Measurements from ENCODE around the gene AVEN. TPM values are rescaled to one million over a fixed set of nuclear protein-coding genes. Genes with fewer than 3 reads are reported as not detected.

The AVEN gene
- polyA plus RNA-seq, 6 donors from 2014 or later: 4.4 to 10.0 (median 6.8) TPM

DNA sequence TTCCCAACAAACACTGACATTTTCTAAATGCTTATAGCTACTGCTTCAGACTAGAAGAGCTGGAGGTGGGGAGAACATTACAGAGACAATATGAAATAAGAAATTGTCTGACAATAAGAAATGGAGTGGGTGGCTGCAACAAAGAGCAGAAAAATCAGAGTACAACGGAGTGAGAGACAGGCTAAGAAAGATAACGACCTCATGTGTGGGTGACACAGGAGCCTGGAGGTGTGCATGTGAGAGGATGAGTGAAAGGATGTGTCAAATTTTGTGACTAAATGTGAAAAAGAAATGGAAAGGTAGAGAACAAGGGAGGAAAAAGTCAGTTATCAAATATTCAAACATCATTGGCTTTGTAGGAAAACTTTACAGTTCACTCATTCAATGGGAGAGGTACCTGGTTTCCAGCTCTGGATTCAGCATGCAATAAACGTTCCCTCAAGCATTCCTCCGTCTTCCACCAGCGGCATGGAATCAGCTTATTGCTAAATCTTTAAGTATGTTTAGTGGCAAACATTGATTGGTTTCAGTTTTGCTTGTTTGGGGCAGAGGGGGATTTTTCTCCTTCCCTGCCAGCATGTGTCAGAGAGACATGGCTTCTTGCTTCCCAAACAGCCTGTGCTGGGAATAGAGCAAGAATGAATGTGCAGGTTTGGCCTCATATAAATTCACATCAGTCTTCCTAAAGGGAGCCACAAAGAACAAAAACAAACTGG, 174.5 kb downstream of the AVEN start:
- Mint-ChIP-seq H3K27me3 (no peaks in the 10 kb centered on the region), H3K4me1 (no peaks in the 10 kb centered on the region), H3K27ac (no peak overlapping the region), H3K9me3 (peaks cover 0 to 1% (median 0%) of the 10 kb centered on the region in 7 donors), H3K36me3 (peaks cover 24 to 35% of the 10 kb centered on the region in 2 donors), H3K4me3 (no peak overlapping the region)
- DNase-seq (no peak), ATAC-seq (ENCODE audit: low read depth in 2 of 2) (no peak)

GRCh38 chr15:33860754-33861153, 178.2 kb downstream of the AVEN start:
- Mint-ChIP-seq H3K4me3 (no peak overlapping the region), H3K27ac (no peak overlapping the region), H3K9me3 (peaks cover 0 to 1% (median 0%) of the 10 kb centered on the region in 7 donors), H3K4me1 (no peaks in the 10 kb centered on the region), H3K27me3 (no peaks in the 10 kb centered on the region), H3K36me3 (peaks cover 15 to 23% of the 10 kb centered on the region in 2 donors)
- ATAC-seq (ENCODE audit: low read depth in 2 of 2): no peak
- no peak for DNase-seq

DNA sequence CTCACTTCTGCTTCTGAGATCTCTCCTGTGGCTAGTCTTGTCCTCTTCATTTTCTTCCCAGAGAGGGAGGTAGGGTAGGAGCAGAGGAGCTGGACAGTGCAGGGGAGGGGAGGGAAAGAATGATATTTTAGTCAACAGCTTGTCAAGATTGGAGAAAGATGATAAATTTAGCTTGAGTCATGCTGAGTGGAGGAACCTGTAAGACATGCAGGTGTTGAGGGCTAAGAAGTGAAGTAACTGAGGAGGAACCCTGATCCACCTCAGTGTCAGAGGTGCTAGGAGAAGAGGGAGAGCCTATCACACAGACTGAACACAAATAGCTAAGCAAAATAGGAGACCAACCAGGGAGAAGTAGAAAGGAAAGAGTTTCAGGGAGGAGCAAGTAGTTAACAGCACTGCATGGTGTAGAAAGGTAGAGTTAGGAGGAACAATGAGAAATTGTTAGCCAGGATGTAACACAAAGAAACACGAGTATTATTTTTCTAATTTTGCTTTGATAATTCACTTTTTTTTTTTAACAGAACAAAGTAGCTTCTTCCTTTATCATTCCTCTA, 178.9 kb downstream of the AVEN start:
- Mint-ChIP-seq H3K36me3 (peaks cover 15 to 19% of the 10 kb centered on the region in 2 donors), H3K27ac (peak overlapping the region in 2 of 6 donors; percentile 1 to 39)

GRCh38 chr15:33858836-33859235, 180.2 kb downstream of the AVEN start:
- no peak overlapping the region for H3K27ac Mint-ChIP-seq
- H3K4me1 Mint-ChIP-seq: no peaks in the 10 kb centered on the region

More for the DNA sequence above, 178.9 kb downstream of the AVEN start:
- H3K27me3 Mint-ChIP-seq: no peaks in the 10 kb centered on the region
- H3K4me1 Mint-ChIP-seq: no peaks in the 10 kb centered on the region
- DNase-seq (no peak), ATAC-seq (ENCODE audit: low read depth in 2 of 2) (no peak)
- H3K4me3 Mint-ChIP-seq: no peak overlapping the region
- H3K9me3 Mint-ChIP-seq: peaks cover 0 to 1% (median 0%) of the 10 kb centered on the region in 7 donors

GRCh38 chr15:33857726-33858125, 181.3 kb downstream of the AVEN start:
- Mint-ChIP-seq H3K36me3 (peaks cover 0 to 7% of the 10 kb centered on the region in 2 donors), H3K9me3 (no peaks in the 10 kb centered on the region), H3K4me1 (no peaks in the 10 kb centered on the region), H3K4me3 (no peak overlapping the region), H3K27me3 (no peaks in the 10 kb centered on the region), H3K27ac (no peak overlapping the region)
- ATAC-seq (ENCODE audit: low read depth in 2 of 2) (no peak), DNase-seq (no peak)

More at GRCh38 chr15:33858836-33859235, 180.2 kb downstream of the AVEN start:
- Mint-ChIP-seq H3K4me3 (no peak overlapping the region), H3K9me3 (no peaks in the 10 kb centered on the region), H3K36me3 (peaks cover 6 to 7% of the 10 kb centered on the region in 2 donors), H3K27me3 (no peaks in the 10 kb centered on the region)
- DNase-seq: no peak
- no peak for ATAC-seq (ENCODE audit: low read depth in 2 of 2)

DNA sequence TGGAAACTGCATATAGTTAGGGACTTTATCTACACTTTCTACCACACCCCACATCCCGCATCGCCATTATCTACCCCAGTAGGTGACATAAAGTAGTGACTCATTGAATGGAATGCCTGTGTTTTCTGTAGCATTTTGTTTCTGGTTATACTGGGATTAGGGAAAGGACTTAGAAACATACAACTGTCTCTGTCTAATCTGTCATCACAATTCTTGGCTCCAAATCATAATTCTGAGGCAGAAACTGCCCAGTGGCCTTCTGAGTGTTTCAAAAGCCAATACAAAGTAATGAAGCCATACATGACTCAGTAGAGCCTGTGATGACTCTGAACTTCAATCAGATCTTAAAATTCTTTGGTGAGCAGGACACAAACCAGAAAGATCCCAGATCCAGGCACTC, 186.4 kb downstream of the AVEN start:
- ATAC-seq (ENCODE audit: low read depth in 2 of 2): no peak
- H3K36me3 Mint-ChIP-seq: no peaks in the 10 kb centered on the region
- no peak overlapping the region for H3K27ac Mint-ChIP-seq
- DNase-seq: no peak
- H3K4me1 Mint-ChIP-seq: no peaks in the 10 kb centered on the region
- H3K9me3 Mint-ChIP-seq: no peaks in the 10 kb centered on the region
- no peak overlapping the region for H3K4me3 Mint-ChIP-seq
- H3K27me3 Mint-ChIP-seq: no peaks in the 10 kb centered on the region

DNA sequence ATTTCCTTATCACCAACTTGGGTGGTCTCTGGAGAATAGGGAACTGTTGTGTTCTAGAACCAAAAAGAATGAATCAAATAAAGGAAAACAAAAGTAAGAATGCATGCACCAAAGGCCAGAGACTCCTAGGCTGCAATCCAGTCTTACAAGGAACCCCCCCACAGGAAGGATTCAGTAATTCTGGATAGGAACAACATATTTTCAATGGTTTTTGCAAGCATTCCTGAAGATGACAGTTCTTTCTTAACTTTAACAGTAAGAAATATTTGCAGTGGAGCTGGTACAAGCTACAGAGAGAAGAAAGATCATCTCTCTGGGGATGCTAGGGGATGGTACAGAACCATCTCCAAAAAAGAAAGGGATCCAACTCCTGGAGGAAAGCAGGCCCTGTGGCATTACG, 186.9 kb downstream of the AVEN start:
- DNase-seq (no peak), ATAC-seq (ENCODE audit: low read depth in 2 of 2) (no peak)
- H3K9me3 Mint-ChIP-seq: no peaks in the 10 kb centered on the region
- H3K36me3 Mint-ChIP-seq: no peaks in the 10 kb centered on the region
- H3K27ac Mint-ChIP-seq: no peak overlapping the region
- no peaks in the 10 kb centered on the region for H3K27me3 Mint-ChIP-seq
- H3K4me3 Mint-ChIP-seq: no peak overlapping the region
- H3K4me1 Mint-ChIP-seq: no peaks in the 10 kb centered on the region

- Mint-ChIP-seq H3K9me3 (no peaks in the 10 kb centered on the region), H3K36me3 (no peaks in the 10 kb centered on the region)
- ATAC-seq (ENCODE audit: low read depth in 2 of 2): no peak
Observed at GRCh38 chr15:33851079-33851478, 187.9 kb downstream of the AVEN start.

DNA sequence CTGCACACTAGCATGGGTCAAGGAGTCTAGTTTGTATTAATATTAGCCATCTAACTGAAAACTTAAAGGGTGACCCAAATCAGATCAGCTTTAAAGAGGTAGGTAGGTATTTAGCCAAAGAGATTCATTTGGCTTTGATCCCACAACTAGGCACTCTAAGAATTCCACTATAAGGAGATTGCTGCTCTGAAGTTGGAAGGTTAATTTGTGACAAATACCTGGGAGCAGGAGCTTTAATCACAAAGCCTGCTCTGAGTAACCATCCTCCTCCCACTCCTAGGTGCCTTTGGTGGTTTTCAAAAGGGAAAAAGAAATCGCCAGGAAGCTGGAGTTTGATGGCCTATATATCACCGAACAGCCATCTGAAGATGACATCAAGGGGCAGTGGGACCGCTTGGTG, 191.0 kb downstream of the AVEN start:
- H3K4me3 Mint-ChIP-seq: no peak overlapping the region
- no peak for DNase-seq

More at GRCh38 chr15:33851079-33851478, 187.9 kb downstream of the AVEN start:
- Mint-ChIP-seq H3K4me1 (no peaks in the 10 kb centered on the region), H3K27me3 (no peaks in the 10 kb centered on the region), H3K27ac (no peak overlapping the region), H3K4me3 (no peak overlapping the region)
- no peak for DNase-seq

DNA sequence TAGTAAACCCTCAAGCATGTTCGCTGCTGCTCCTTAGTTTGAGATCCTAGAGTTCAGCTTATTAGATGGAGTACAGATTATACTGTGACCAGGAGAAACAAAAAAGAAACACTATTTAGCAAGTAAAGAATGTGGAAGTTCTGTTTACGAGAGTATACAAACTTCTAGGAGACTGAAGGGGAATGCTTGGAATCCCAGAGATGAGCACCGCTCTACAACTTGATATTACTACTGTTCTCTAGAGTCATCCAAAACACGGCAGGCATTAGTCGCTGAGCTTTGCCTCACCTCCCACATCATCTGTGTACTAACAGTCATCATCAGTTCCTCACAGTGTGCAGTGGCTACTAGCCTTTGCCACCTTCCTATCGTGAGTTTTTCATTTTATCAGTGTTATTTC, 192.1 kb downstream of the AVEN start:
- DNase-seq (no peak), ATAC-seq (ENCODE audit: low read depth in 2 of 2) (no peak)
- H3K4me1 Mint-ChIP-seq: no peaks in the 10 kb centered on the region
- H3K27ac Mint-ChIP-seq: no peak overlapping the region
- H3K36me3 Mint-ChIP-seq: no peaks in the 10 kb centered on the region
- no peak overlapping the region for H3K4me3 Mint-ChIP-seq
- no peaks in the 10 kb centered on the region for H3K9me3 Mint-ChIP-seq
- H3K27me3 Mint-ChIP-seq: peaks cover 0 to 7% (median 6%) of the 10 kb centered on the region in 3 donors

More for the DNA sequence above, 191.0 kb downstream of the AVEN start:
- no peaks in the 10 kb centered on the region for H3K4me1 Mint-ChIP-seq
- H3K27ac Mint-ChIP-seq: peak overlapping the region in 1 of 6 donors; percentile 65
- H3K9me3 Mint-ChIP-seq: no peaks in the 10 kb centered on the region
- H3K27me3 Mint-ChIP-seq: no peaks in the 10 kb centered on the region
- no peaks in the 10 kb centered on the region for H3K36me3 Mint-ChIP-seq
- ATAC-seq (ENCODE audit: low read depth in 2 of 2): no peak

- ATAC-seq (ENCODE audit: low read depth in 2 of 2): no peak
- no peak for DNase-seq
- H3K27ac Mint-ChIP-seq: peak overlapping the region in 1 of 6 donors; percentile 1
- no peaks in the 10 kb centered on the region for H3K9me3 Mint-ChIP-seq
- H3K27me3 Mint-ChIP-seq: peaks cover 0 to 10% (median 7%) of the 10 kb centered on the region in 3 donors
- no peaks in the 10 kb centered on the region for H3K4me1 Mint-ChIP-seq
- H3K36me3 Mint-ChIP-seq: no peaks in the 10 kb centered on the region
- no peak overlapping the region for H3K4me3 Mint-ChIP-seq
Observed at GRCh38 chr15:33846142-33846541, 192.9 kb downstream of the AVEN start.

- no peak overlapping the region for H3K4me3 Mint-ChIP-seq
- H3K36me3 Mint-ChIP-seq: no peaks in the 10 kb centered on the region
- H3K4me1 Mint-ChIP-seq: no peaks in the 10 kb centered on the region
- no peak for DNase-seq
- ATAC-seq (ENCODE audit: low read depth in 2 of 2): no peak
- no peak overlapping the region for H3K27ac Mint-ChIP-seq
- peaks cover 0 to 18% (median 11%) of the 10 kb centered on the region in 3 donors for H3K27me3 Mint-ChIP-seq
- H3K9me3 Mint-ChIP-seq: no peaks in the 10 kb centered on the region
Observed at GRCh38 chr15:33844597-33844996, 194.4 kb downstream of the AVEN start.

DNA sequence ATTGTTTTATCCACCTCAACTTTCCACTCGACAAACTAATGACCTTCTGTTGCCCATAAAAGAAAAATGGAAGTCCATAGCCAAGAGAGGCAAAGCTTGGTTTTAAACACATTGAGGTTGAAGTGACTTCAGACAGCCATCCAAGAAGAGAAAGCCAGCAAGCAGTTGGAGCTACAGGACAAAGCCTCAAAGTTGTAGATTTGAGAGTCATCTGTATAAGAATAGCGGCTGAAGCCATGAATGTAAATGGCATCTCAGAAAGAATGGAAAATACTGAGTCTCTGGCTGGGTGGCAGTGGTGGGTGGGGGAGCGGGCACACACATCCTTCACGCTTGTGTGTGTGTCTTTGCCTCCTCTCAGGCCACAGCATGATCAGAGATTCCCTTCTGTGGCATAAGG, 194.8 kb downstream of the AVEN start:
- Mint-ChIP-seq H3K9me3 (no peaks in the 10 kb centered on the region), H3K36me3 (no peaks in the 10 kb centered on the region), H3K27me3 (peaks cover 0 to 22% (median 11%) of the 10 kb centered on the region in 3 donors), H3K4me1 (no peaks in the 10 kb centered on the region), H3K4me3 (no peak overlapping the region), H3K27ac (no peak overlapping the region)
- no peak for DNase-seq
- no peak for ATAC-seq (ENCODE audit: low read depth in 2 of 2)

- Mint-ChIP-seq H3K4me1 (no peaks in the 10 kb centered on the region), H3K27ac (no peak overlapping the region), H3K27me3 (peaks cover 0 to 22% (median 11%) of the 10 kb centered on the region in 3 donors), H3K9me3 (no peaks in the 10 kb centered on the region), H3K36me3 (no peaks in the 10 kb centered on the region), H3K4me3 (no peak overlapping the region)
- no peak for ATAC-seq (ENCODE audit: low read depth in 2 of 2)
- no peak for DNase-seq
Observed at GRCh38 chr15:33840615-33841014, 198.4 kb downstream of the AVEN start.
